ENCODE results near the gene CADM1. TPM values are rescaled to one million over a fixed set of nuclear protein-coding genes. Genes with fewer than 3 reads are reported as not detected.

Gene CADM1
- total RNA-seq, 1 experiment from 2014 or later: 12.9 TPM

DNA sequence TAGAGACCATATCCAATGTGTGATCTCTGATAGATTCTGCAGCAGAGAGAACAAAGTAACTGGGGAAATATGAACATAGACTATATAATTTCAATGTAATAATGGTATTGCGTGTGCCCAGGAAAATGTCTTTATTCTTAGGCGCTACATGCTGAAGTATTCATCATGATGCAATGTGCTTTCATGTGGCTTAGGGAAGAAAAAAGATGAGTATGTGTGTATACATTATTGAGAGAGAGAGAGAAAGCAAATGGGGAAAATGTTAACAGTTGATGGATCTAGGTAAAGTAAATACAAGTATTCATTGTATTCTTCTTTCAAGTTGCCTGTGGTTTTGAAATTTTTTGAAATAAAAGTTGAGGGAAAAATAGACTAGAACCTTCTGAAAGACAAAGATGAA lies 10.3 kb downstream of the CADM1 start:
- TF ChIP-seq, protein P1, sequence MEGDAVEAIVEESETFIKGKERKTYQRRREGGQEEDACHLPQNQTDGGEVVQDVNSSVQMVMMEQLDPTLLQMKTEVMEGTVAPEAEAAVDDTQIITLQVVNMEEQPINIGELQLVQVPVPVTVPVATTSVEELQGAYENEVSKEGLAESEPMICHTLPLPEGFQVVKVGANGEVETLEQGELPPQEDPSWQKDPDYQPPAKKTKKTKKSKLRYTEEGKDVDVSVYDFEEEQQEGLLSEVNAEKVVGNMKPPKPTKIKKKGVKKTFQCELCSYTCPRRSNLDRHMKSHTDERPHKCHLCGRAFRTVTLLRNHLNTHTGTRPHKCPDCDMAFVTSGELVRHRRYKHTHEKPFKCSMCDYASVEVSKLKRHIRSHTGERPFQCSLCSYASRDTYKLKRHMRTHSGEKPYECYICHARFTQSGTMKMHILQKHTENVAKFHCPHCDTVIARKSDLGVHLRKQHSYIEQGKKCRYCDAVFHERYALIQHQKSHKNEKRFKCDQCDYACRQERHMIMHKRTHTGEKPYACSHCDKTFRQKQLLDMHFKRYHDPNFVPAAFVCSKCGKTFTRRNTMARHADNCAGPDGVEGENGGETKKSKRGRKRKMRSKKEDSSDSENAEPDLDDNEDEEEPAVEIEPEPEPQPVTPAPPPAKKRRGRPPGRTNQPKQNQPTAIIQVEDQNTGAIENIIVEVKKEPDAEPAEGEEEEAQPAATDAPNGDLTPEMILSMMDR (conservative IDR thresholded peaks at IDR 0.05; ENCODE audit: low read depth, low read length): no peak
- no peak for TF ChIP-seq EZH2 (IDR thresholded peaks at IDR 0.05; ENCODE audit: borderline replicate concordance, low read depth, low read length, poor library complexity, severe bottlenecking)
- H3K9me3 ChIP-seq (ENCODE audit: low read depth, low read length, poor library complexity, severe bottlenecking): no peaks in the 10 kb centered on the region
- H3K36me3 ChIP-seq (ENCODE audit: insufficient read depth, low read length, poor library complexity, severe bottlenecking): no peaks in the 10 kb centered on the region
- intact Hi-C loops (cut with micrococcal nuclease; ENCODE audit: unreplicated experiment): no loop called here
- no peak overlapping the region for H3K4me3 ChIP-seq (ENCODE audit: low read depth, low read length, poor library complexity, severe bottlenecking)
- BruUV-seq (replicated peaks): no TSS peak
- no peaks in the 10 kb centered on the region for H3K4me1 ChIP-seq (ENCODE audit: insufficient read depth, low read length, poor library complexity, severe bottlenecking)
- no peaks in the 10 kb centered on the region for H3K27me3 ChIP-seq (replicated peaks; ENCODE audit: insufficient read depth, low read depth, low read length, poor library complexity)
- no peak for DNase-seq (ENCODE audit: low spot score)
- H3K27ac ChIP-seq (ENCODE audit: low read depth, low read length, poor library complexity, severe bottlenecking): no peak overlapping the region
- POLR2A ChIA-PET (ENCODE audit: low non-redundant PET): no interaction called here
- CTCF ChIA-PET: no interaction called here

DNA sequence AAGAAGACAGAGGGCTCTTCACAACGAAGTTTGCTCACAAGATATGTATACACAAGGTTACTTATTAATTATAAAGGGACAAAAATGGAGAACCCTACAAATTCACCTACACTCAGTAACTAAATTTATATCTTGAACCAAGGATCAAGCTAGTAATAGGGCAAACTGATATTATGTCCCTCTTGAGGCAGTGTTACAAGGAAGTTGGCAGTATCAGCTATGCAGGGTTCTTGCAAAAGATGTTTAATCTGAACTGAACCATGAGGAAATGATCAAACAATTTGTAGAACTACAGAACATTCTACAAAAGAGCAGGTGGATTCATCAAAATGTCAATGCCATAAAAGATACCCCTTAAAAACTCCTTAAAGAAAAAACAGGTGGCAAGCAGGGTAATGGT lies 10.7 kb downstream of the CADM1 start:
- CTCF ChIA-PET: no interaction called here
- H3K4me3 ChIP-seq (ENCODE audit: low read depth, low read length, poor library complexity, severe bottlenecking): no peak overlapping the region
- no peaks in the 10 kb centered on the region for H3K36me3 ChIP-seq (ENCODE audit: insufficient read depth, low read length, poor library complexity, severe bottlenecking)
- H3K27ac ChIP-seq (ENCODE audit: low read depth, low read length, poor library complexity, severe bottlenecking): no peak overlapping the region
- intact Hi-C loops (cut with micrococcal nuclease; ENCODE audit: unreplicated experiment): no loop called here
- no peaks in the 10 kb centered on the region for H3K4me1 ChIP-seq (ENCODE audit: insufficient read depth, low read length, poor library complexity, severe bottlenecking)
- POLR2A ChIA-PET (ENCODE audit: low non-redundant PET): no interaction called here
- no peaks in the 10 kb centered on the region for H3K9me3 ChIP-seq (ENCODE audit: low read depth, low read length, poor library complexity, severe bottlenecking)
- no peak for DNase-seq (ENCODE audit: low spot score)
- no peak for TF ChIP-seq EZH2 (IDR thresholded peaks at IDR 0.05; ENCODE audit: borderline replicate concordance, low read depth, low read length, poor library complexity, severe bottlenecking)
- TF ChIP-seq, protein P1 (conservative IDR thresholded peaks at IDR 0.05; ENCODE audit: low read depth, low read length): no peak
- no peaks in the 10 kb centered on the region for H3K27me3 ChIP-seq (replicated peaks; ENCODE audit: insufficient read depth, low read depth, low read length, poor library complexity)
- BruUV-seq (replicated peaks): no TSS peak

DNA sequence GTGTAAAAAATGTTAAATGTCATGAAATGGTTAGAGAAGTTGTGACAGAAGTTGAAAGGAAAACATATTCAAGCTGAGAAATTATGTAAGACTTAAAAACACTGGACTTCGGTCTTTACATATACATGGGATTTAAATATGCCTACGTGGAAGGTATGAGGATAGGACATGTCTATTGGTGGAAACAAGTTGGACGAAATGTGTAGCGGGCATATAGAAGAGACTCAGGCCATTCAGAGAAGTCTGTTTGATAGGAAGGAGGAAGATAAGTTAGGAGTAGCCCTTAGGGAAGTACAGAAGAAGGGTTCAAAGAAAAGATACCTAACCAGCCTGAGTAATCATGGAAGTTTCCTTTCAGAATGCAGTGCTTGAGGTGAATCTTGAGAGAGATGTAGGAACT lies 14.7 kb downstream of the CADM1 start:
- DNase-seq (ENCODE audit: low spot score): no peak
- H3K9me3 ChIP-seq (ENCODE audit: low read depth, low read length, poor library complexity, severe bottlenecking): no peaks in the 10 kb centered on the region
- no peak overlapping the region for H3K27ac ChIP-seq (ENCODE audit: low read depth, low read length, poor library complexity, severe bottlenecking)
- CTCF ChIA-PET: no interaction called here
- intact Hi-C loops (cut with micrococcal nuclease; ENCODE audit: unreplicated experiment): no loop called here
- TF ChIP-seq EZH2 (IDR thresholded peaks at IDR 0.05; ENCODE audit: borderline replicate concordance, low read depth, low read length, poor library complexity, severe bottlenecking): no peak
- TF ChIP-seq, protein P1 (conservative IDR thresholded peaks at IDR 0.05; ENCODE audit: low read depth, low read length): no peak
- H3K27me3 ChIP-seq (replicated peaks; ENCODE audit: insufficient read depth, low read depth, low read length, poor library complexity): no peaks in the 10 kb centered on the region
- POLR2A ChIA-PET (ENCODE audit: low non-redundant PET): no interaction called here
- no peak overlapping the region for H3K4me3 ChIP-seq (ENCODE audit: low read depth, low read length, poor library complexity, severe bottlenecking)
- no TSS peak for BruUV-seq (replicated peaks)
- no peaks in the 10 kb centered on the region for H3K4me1 ChIP-seq (ENCODE audit: insufficient read depth, low read length, poor library complexity, severe bottlenecking)
- no peaks in the 10 kb centered on the region for H3K36me3 ChIP-seq (ENCODE audit: insufficient read depth, low read length, poor library complexity, severe bottlenecking)
